ACHN (cell line): Measurements from ENCODE around the gene DDX19B.
"Not testable (repeated sequence)": the region's sequence is repeated elsewhere in the genome, so short reads cannot be mapped to it uniquely, and the experiment has no call there.

Source experiments
- DNase-seq: peaks from one replicate; pipeline ENCODE4 v3.0.0-alpha.2; 2015
- in situ Hi-C: cut with HindIII; loops from 2 replicates; pipeline ENCODE4 v1.10.0; 2017; ENCODE audit warnings: low sequenced_read_pairs, low pct_ligation_motif_present, low pct_unique_long_range_greater_than_20kb

The DDX19B gene

GRCh38 chr16:70271696-70272095 is 27.3 kb upstream of the DDX19B start:
- in situ Hi-C loops, result no loop called here
- no peak for DNase-seq

- no peak for DNase-seq
- in situ Hi-C loops, result no loop called here
Measured at GRCh38 chr16:70276392-70276791, 22.6 kb upstream of the DDX19B start.

- DNase-seq, in situ Hi-C loops: not testable (repeated sequence)
Measured at GRCh38 chr16:70287304-70287971, 11.5 kb upstream of the DDX19B start.

GRCh38 chr16:70289229-70290094 is 9.5 kb upstream of the DDX19B start, which contains the start of gene AARS1:
AARS1 (minus strand) TSS chr16:70289506; CDS start chr16:70282763, 6,743 bp downstream.
- in situ Hi-C loops, result no loop called here
- DNase-seq, result peak; percentile 100

- in situ Hi-C loops, result no loop called here
- no peak for DNase-seq
Measured at GRCh38 chr16:70290949-70291519, 8.0 kb upstream of the DDX19B start.

GRCh38 chr16:70292148-70292547 is 6.8 kb upstream of the DDX19B start:
- in situ Hi-C loops, DNase-seq: not testable (repeated sequence)

- no peak for DNase-seq
- in situ Hi-C loops, result no loop called here
Measured at GRCh38 chr16:70294385-70295025, 4.5 kb upstream of the DDX19B start.

GRCh38 chr16:70295634-70296033 is 3.4 kb upstream of the DDX19B start:
- in situ Hi-C loops, result no loop called here
- no peak for DNase-seq

- DNase-seq, result no peak
- in situ Hi-C loops, result no loop called here
Measured at GRCh38 chr16:70301121-70301520, 2.1 kb downstream of the DDX19B start.

GRCh38 chr16:70302745-70303144 is 3.8 kb downstream of the DDX19B start:
- in situ Hi-C loops, result no loop called here
- DNase-seq, result no peak

- DNase-seq, result peak; percentile 33
- in situ Hi-C loops, result no loop called here
Measured at GRCh38 chr16:70304892-70305448, 6.0 kb downstream of the DDX19B start.

GRCh38 chr16:70306880-70307279 is 7.9 kb downstream of the DDX19B start:
- no peak for DNase-seq

GRCh38 chr16:70307726-70308125 is 8.7 kb downstream of the DDX19B start:
- DNase-seq, in situ Hi-C loops: not testable (repeated sequence)

More at GRCh38 chr16:70306880-70307279, 7.9 kb downstream of the DDX19B start:
- in situ Hi-C loops, result no loop called here

- no peak for DNase-seq
- in situ Hi-C loops, result no loop called here
Measured at GRCh38 chr16:70320121-70320520, 21.1 kb downstream of the DDX19B start.

GRCh38 chr16:70324998-70325747 is 26.2 kb downstream of the DDX19B start:
- no peak for DNase-seq
- in situ Hi-C loops, result no loop called here

GRCh38 chr16:70331091-70331490 is 32.1 kb downstream of the DDX19B start:
- in situ Hi-C loops, result no loop called here

GRCh38 chr16:70331588-70332358 is 32.8 kb downstream of the DDX19B start:
- peak; percentile 21 for DNase-seq

More at GRCh38 chr16:70331091-70331490, 32.1 kb downstream of the DDX19B start:
- DNase-seq, result no peak

More at GRCh38 chr16:70331588-70332358, 32.8 kb downstream of the DDX19B start:
- in situ Hi-C loops, result no loop called here
